Stimulated activated effector memory CD8-positive, alpha-beta T cell treated with anti-CD3 and anti-CD28 coated beads, Interleukin-12 subunit alpha, Interleukin-12 subunit beta, amount 100 ng/mL, for 72 hours (primary cell): ENCODE results near the gene PNMT.

Experiments
- ATAC-seq: fragments of 150-1000 bp; cut with Tn5 transposase; 2 replicates; pipeline ENCODE4 v1.10.0; 2021
- DNase-seq, 2 donors: peaks; one replicate each; pipeline ENCODE4 v3.0.0; 2021 to 2022; ENCODE audit warnings: low spot score in 2 of 2
- H3K27ac Mint-ChIP-seq: one replicate; pipeline ENCODE4 v1.8.0; 2022; ENCODE audit warnings: mild to moderate bottlenecking, mixed read lengths
- H3K36me3 Mint-ChIP-seq: one replicate; pipeline ENCODE4 v1.8.0; 2022; ENCODE audit warnings: mild to moderate bottlenecking, mixed read lengths
- H3K4me1 Mint-ChIP-seq: one replicate; pipeline ENCODE4 v1.8.0; 2022; ENCODE audit warnings: mixed read lengths
- H3K4me3 Mint-ChIP-seq: one replicate; pipeline ENCODE4 v1.8.0; 2022; ENCODE audit warnings: mild to moderate bottlenecking, mixed read lengths
- H3K9me3 Mint-ChIP-seq: one replicate; pipeline ENCODE4 v1.8.0; 2022; ENCODE audit warnings: mixed read lengths

The PNMT gene

GRCh38 chr17:39667945-39668924 is at the start of gene PNMT:
TSS of gene PNMT (plus strand) at chr17:39668453. CDS start at chr17:39668476, 23 bp downstream.
- H3K4me3 Mint-ChIP-seq = peak within 1 kb of the TSS; percentile 69
- peaks cover 13% of the 10 kb centered on the region for H3K36me3 Mint-ChIP-seq
- H3K4me1 Mint-ChIP-seq = peaks cover 27% of the 10 kb centered on the region
- ATAC-seq = peak; percentile 80
- no peaks in the 10 kb centered on the region for H3K9me3 Mint-ChIP-seq
- DNase-seq = peak; percentile 62 to 86
- peak within 1 kb of the TSS; percentile 82 for H3K27ac Mint-ChIP-seq

GRCh38 chr17:39618956-39619785 is 49.1 kb upstream of the PNMT start:
- ATAC-seq (no peak), DNase-seq (no peak)
- peaks cover 32% of the 10 kb centered on the region for H3K4me1 Mint-ChIP-seq
- no peak overlapping the region for H3K27ac Mint-ChIP-seq
- no peaks in the 10 kb centered on the region for H3K9me3 Mint-ChIP-seq
- no peak overlapping the region for H3K4me3 Mint-ChIP-seq
- no peaks in the 10 kb centered on the region for H3K36me3 Mint-ChIP-seq

- H3K9me3 Mint-ChIP-seq = no peaks in the 10 kb centered on the region
- DNase-seq = no peak
- no peak overlapping the region for H3K27ac Mint-ChIP-seq
- no peak overlapping the region for H3K4me3 Mint-ChIP-seq
- H3K4me1 Mint-ChIP-seq = peaks cover 32% of the 10 kb centered on the region
- peaks cover 3% of the 10 kb centered on the region for H3K36me3 Mint-ChIP-seq
- ATAC-seq = no peak
Measured at GRCh38 chr17:39619786-39620101, 48.5 kb upstream of the PNMT start.

GRCh38 chr17:39621523-39622379 is 46.5 kb upstream of the PNMT start:
- peak overlapping the region; percentile 83 for H3K4me3 Mint-ChIP-seq
- no peaks in the 10 kb centered on the region for H3K9me3 Mint-ChIP-seq
- peak; percentile 96 to 99 for DNase-seq
- H3K36me3 Mint-ChIP-seq = peaks cover 10% of the 10 kb centered on the region
- peak; percentile 64 for ATAC-seq
- peak overlapping the region; percentile 99 for H3K27ac Mint-ChIP-seq
- peaks cover 41% of the 10 kb centered on the region for H3K4me1 Mint-ChIP-seq

GRCh38 chr17:39622380-39623006 is 45.8 kb upstream of the PNMT start:
- peaks cover 41% of the 10 kb centered on the region for H3K4me1 Mint-ChIP-seq
- DNase-seq (peak; percentile 41 to 86), ATAC-seq (peak; percentile 98)
- peak overlapping the region; percentile 99 for H3K27ac Mint-ChIP-seq
- H3K36me3 Mint-ChIP-seq = peaks cover 10% of the 10 kb centered on the region
- H3K9me3 Mint-ChIP-seq = no peaks in the 10 kb centered on the region
- peak overlapping the region; percentile 83 for H3K4me3 Mint-ChIP-seq

- Mint-ChIP-seq H3K4me3 (peak overlapping the region; percentile 83), H3K4me1 (peaks cover 37% of the 10 kb centered on the region), H3K36me3 (peaks cover 10% of the 10 kb centered on the region), H3K27ac (peak overlapping the region; percentile 82), H3K9me3 (no peaks in the 10 kb centered on the region)
- peak; percentile 93 to 98 for DNase-seq
- ATAC-seq = peak; percentile 44
Measured at GRCh38 chr17:39623356-39623950, 44.8 kb upstream of the PNMT start.

GRCh38 chr17:39624313-39624712 is 43.9 kb upstream of the PNMT start:
- no peaks in the 10 kb centered on the region for H3K9me3 Mint-ChIP-seq
- DNase-seq (no peak), ATAC-seq (no peak)
- peaks cover 10% of the 10 kb centered on the region for H3K36me3 Mint-ChIP-seq
- H3K27ac Mint-ChIP-seq = no peak overlapping the region
- H3K4me1 Mint-ChIP-seq = peaks cover 35% of the 10 kb centered on the region
- no peak overlapping the region for H3K4me3 Mint-ChIP-seq

GRCh38 chr17:39625198-39625785 is 43.0 kb upstream of the PNMT start:
- H3K4me3 Mint-ChIP-seq = no peak overlapping the region
- peaks cover 10% of the 10 kb centered on the region for H3K36me3 Mint-ChIP-seq
- DNase-seq (no peak), ATAC-seq (no peak)
- peaks cover 35% of the 10 kb centered on the region for H3K4me1 Mint-ChIP-seq
- H3K9me3 Mint-ChIP-seq = no peaks in the 10 kb centered on the region
- peak overlapping the region; percentile 27 for H3K27ac Mint-ChIP-seq

- Mint-ChIP-seq H3K9me3 (no peaks in the 10 kb centered on the region), H3K4me3 (peak within 1 kb of the TSS; percentile 40), H3K36me3 (peaks cover 10% of the 10 kb centered on the region), H3K27ac (no peak within 1 kb of the TSS), H3K4me1 (peaks cover 32% of the 10 kb centered on the region)
- no peak for DNase-seq
- ATAC-seq = no peak
Measured at GRCh38 chr17:39626171-39627046, 41.8 kb upstream of the PNMT start, which contains the start of gene PPP1R1B. TSS of gene PPP1R1B (plus strand) at chr17:39626952. CDS start at chr17:39627393, 441 bp downstream.

- H3K4me1 Mint-ChIP-seq = peaks cover 24% of the 10 kb centered on the region
- ATAC-seq = no peak
- peak overlapping the region; percentile 40 for H3K4me3 Mint-ChIP-seq
- H3K36me3 Mint-ChIP-seq = peaks cover 10% of the 10 kb centered on the region
- H3K27ac Mint-ChIP-seq = no peak overlapping the region
- H3K9me3 Mint-ChIP-seq = no peaks in the 10 kb centered on the region
- DNase-seq = no peak
Measured at GRCh38 chr17:39627047-39627711, 41.1 kb upstream of the PNMT start.

- ATAC-seq (no peak), DNase-seq (no peak)
- Mint-ChIP-seq H3K27ac (no peak overlapping the region), H3K4me1 (peaks cover 17% of the 10 kb centered on the region), H3K4me3 (no peak overlapping the region), H3K9me3 (no peaks in the 10 kb centered on the region), H3K36me3 (peaks cover 10% of the 10 kb centered on the region)
Measured at GRCh38 chr17:39627712-39628516, 40.3 kb upstream of the PNMT start.
